HepG2 (cell line): ENCODE measurements around the gene C1orf74. TPM values are rescaled to one million over a fixed set of nuclear protein-coding genes. Genes with fewer than 3 reads are reported as not detected.

Experiments
- BCL6 ChIP-seq: IDR thresholded peaks from 2 replicates; pipeline ENCODE4 v1.6.1; 2016; ENCODE audit warnings: missing genetic modification reagents, missing compliant biosample characterization
- BRD4 ChIP-seq: sonication (generic); formaldehyde crosslinking; IDR thresholded peaks from 2 replicates; pipeline ENCODE4 v1.4.0; 2020; ENCODE audit warnings: missing genetic modification reagents
- DRAP1 ChIP-seq: IDR thresholded peaks from 2 replicates; pipeline ENCODE4 v1.6.1; 2016; ENCODE audit warnings: missing genetic modification reagents, missing compliant biosample characterization
- EZH2 ChIP-seq: conservative IDR thresholded peaks from 2 replicates; pipeline ENCODE4 v1.6.1; 2012; ENCODE audit warnings: mild to moderate bottlenecking, low read depth, low read length, moderate library complexity
- FOXP4 ChIP-seq: sonication (generic); formaldehyde crosslinking; IDR thresholded peaks from 2 replicates; pipeline ENCODE4 v1.4.0; 2020; ENCODE audit warnings: missing genetic modification reagents
- MXD3 ChIP-seq: IDR thresholded peaks from 2 replicates; pipeline ENCODE4 v1.6.1; 2016; ENCODE audit warnings: mild to moderate bottlenecking, missing biosample characterization, missing genetic modification reagents
- NFE2L2 ChIP-seq: fragments of 150-350 bp; IDR thresholded peaks from 2 replicates; pipeline ENCODE4 v1.6.1; 2014; ENCODE audit warnings: low read length
- POLR2A ChIP-seq, 2 experiments: IDR thresholded peaks; 2 replicates each; pipeline ENCODE4 v1.6.1; 2011; ENCODE audit warnings: low read depth in 2 of 2, low read length in 2 of 2, mild to moderate bottlenecking in 1 of 2, moderate library complexity in 1 of 2; ENCODE audit not compliant: insufficient read depth in 1 of 2
- PREB ChIP-seq: sonication (generic); formaldehyde crosslinking; IDR thresholded peaks from 2 replicates; pipeline ENCODE4 v1.4.0; 2020; ENCODE audit warnings: missing genetic modification reagents
- SP2 ChIP-seq: sonication (generic); formaldehyde crosslinking; IDR thresholded peaks from 2 replicates; pipeline ENCODE4 v1.5.1; 2020; ENCODE audit warnings: mild to moderate bottlenecking, missing genetic modification reagents
- TEF ChIP-seq: sonication (generic); formaldehyde crosslinking; IDR thresholded peaks from 2 replicates; pipeline ENCODE4 v1.5.0; 2020; ENCODE audit warnings: missing genetic modification reagents
- THAP8 ChIP-seq: sonication (generic); formaldehyde crosslinking; IDR thresholded peaks from 2 replicates; pipeline ENCODE4 v1.5.1; 2020; ENCODE audit warnings: missing genetic modification reagents, mild to moderate bottlenecking, borderline replicate concordance
- ZFY ChIP-seq: sonication (generic); formaldehyde crosslinking; IDR thresholded peaks from 2 replicates; pipeline ENCODE4 v1.4.0; 2020; ENCODE audit warnings: missing genetic modification reagents
- ZGPAT ChIP-seq: IDR thresholded peaks from 2 replicates; pipeline ENCODE4 v1.6.1; 2016; ENCODE audit warnings: mild to moderate bottlenecking
- ZNF18 ChIP-seq: sonication (generic); formaldehyde crosslinking; IDR thresholded peaks from 2 replicates; pipeline ENCODE4 v1.8.0; 2022; ENCODE audit warnings: mild to moderate bottlenecking, missing genetic modification reagents; ENCODE audit not compliant: insufficient replicate concordance
- ZNF263 ChIP-seq: sonication (generic); formaldehyde crosslinking; IDR thresholded peaks from 2 replicates; pipeline ENCODE4 v1.4.0; 2020; ENCODE audit warnings: missing genetic modification reagents
- ZNF484 ChIP-seq: sonication (generic); formaldehyde crosslinking; IDR thresholded peaks from 2 replicates; pipeline ENCODE4 v1.5.1; 2020; ENCODE audit warnings: mild to moderate bottlenecking, low read depth, missing genetic modification reagents, borderline replicate concordance
- ZNF616 ChIP-seq: sonication (generic); formaldehyde crosslinking; IDR thresholded peaks from 2 replicates; pipeline ENCODE4 v1.5.0; 2020; ENCODE audit warnings: low read depth, mild to moderate bottlenecking, missing genetic modification reagents
- ZNF768 ChIP-seq: sonication (generic); formaldehyde crosslinking; IDR thresholded peaks from 2 replicates; pipeline ENCODE4 v1.4.0; 2020; ENCODE audit warnings: missing genetic modification reagents
- ZSCAN9 ChIP-seq: IDR thresholded peaks from 2 replicates; pipeline ENCODE4 v1.6.1; 2016; ENCODE audit warnings: borderline replicate concordance
- ZZZ3 ChIP-seq: sonication (generic); formaldehyde crosslinking; IDR thresholded peaks from 2 replicates; pipeline ENCODE4 v1.4.0; 2020; ENCODE audit warnings: missing genetic modification reagents, mild to moderate bottlenecking, borderline replicate concordance
- polyA plus RNA-seq, 8 experiments: library from polyadenylated mRNA; depleted of rRNA in 3 of 8; stranded (reverse) in 7 of 8; unstranded in 1 of 8; fragments of >200 nt; fragmentation: Illumina TruSeq in 4 of 8; extraction: Trizol in 4 of 8; gene quantifications; 2 replicates each; pipeline versions ENCODE4 v1.2.1 to v1.2.3, GENCODE V29; 2011 to 2016; ENCODE audit warnings: low read depth in 4 of 8, missing spikeins in 1 of 8, mixed read lengths in 1 of 8; ENCODE audit not compliant: insufficient read depth in 1 of 8
- total RNA-seq, 5 experiments: library from RNA; depleted of rRNA; stranded (reverse); fragments of >200 nt; fragmentation: Illumina TruSeq; extraction: Trizol; gene quantifications; 2 replicates each; pipeline ENCODE4 v1.2.3, GENCODE V29; 2016; ENCODE audit warnings: low read depth in 1 of 5

Gene C1orf74
- total and polyA plus RNA-seq, 2 of the 13 experiments (the other 11 are each of a cell fraction or from before 2014, with no cell fraction given), result 0.33 to 0.71 TPM

GRCh38 chr1:209827384-209828262, 43.3 kb upstream of the C1orf74 start, which contains the start of gene UTP25 (continued):
- no peak for TF ChIP-seq ZNF484
- TF ChIP-seq ZZZ3 (CRISPR knock-in tag), result peak; percentile 93; the same call in 1 of the 2 replicates
- TF ChIP-seq EZH2, result no peak
- no peak for TF ChIP-seq TEF (CRISPR knock-in tag)
- peak; percentile 77 for TF ChIP-seq DRAP1 (CRISPR knock-in tag)
- TF ChIP-seq MXD3 (CRISPR knock-in tag), result peak; percentile 98; the same call in 1 of the 2 replicates
- TF ChIP-seq BRD4 (CRISPR knock-in tag), result no peak
- peak; percentile 62 to 83; a peak in 3 of 4 replicates for TF ChIP-seq POLR2A (IDR thresholded peaks at IDR 0.05; ENCODE audit: insufficient read depth in 1 of 2, low read depth in 2 of 2, low read length in 2 of 2)
- no peak for TF ChIP-seq THAP8 (CRISPR knock-in tag)
- peak; percentile 40; the same call in 1 of the 2 replicates for TF ChIP-seq ZSCAN9 (CRISPR knock-in tag)
- peak; percentile 55; the same call in 1 of the 2 replicates for TF ChIP-seq FOXP4
- no peak for TF ChIP-seq SP2 (CRISPR knock-in tag)
- no peak; the same call in 1 of the 2 replicates for TF ChIP-seq BCL6 (CRISPR knock-in tag)
- TF ChIP-seq ZNF18 (CRISPR knock-in tag), result no peak
- no peak; the same call in 1 of the 2 replicates for TF ChIP-seq ZNF616 (CRISPR knock-in tag)
- TF ChIP-seq ZNF768 (CRISPR knock-in tag), result no peak
- TF ChIP-seq PREB (CRISPR knock-in tag), result no peak
- peak; percentile 77; the same call in 1 of the 2 replicates for TF ChIP-seq ZGPAT (CRISPR knock-in tag)
- TF ChIP-seq ZNF263 (CRISPR knock-in tag), result no peak
- no peak for TF ChIP-seq NFE2L2
- peak; percentile 58; the same call in 1 of the 2 replicates for TF ChIP-seq ZFY (CRISPR knock-in tag)
